IMR-90 (cell line): Measurements from ENCODE around the gene EME2. TPM values are rescaled to one million over a fixed set of nuclear protein-coding genes. Genes with fewer than 3 reads are reported as not detected.

Experiments
- ATAC-seq: fragments of 200-7000 bp; cut with Tn5 transposase; 2 replicates; pipeline ENCODE4 v1.9.1; 2020; ENCODE audit warnings: low read depth, mild to moderate bottlenecking, moderate library complexity
- BruUV-seq: library from RNA; stranded (reverse); fragments of 400-500 nt; replicated peaks from 2 replicates; lab custom pipeline; 2021; lab: Mats Ljungman, UMichigan
- CTCF ChIA-PET: fragments of 300-600 bp; formaldehyde crosslinking; extraction: SDS; loops from one replicate; lab custom pipeline; 2021; ENCODE audit warnings: antibody characterized with exemption; lab: Yijun Ruan, JAX
- POLR2A ChIA-PET: fragments of 300-600 bp; sonication (Branson Sonifier 250); formaldehyde crosslinking; loops from one replicate; lab custom pipeline; 2022; ENCODE audit warnings: antibody characterized with exemption; ENCODE audit not compliant: unreplicated experiment; lab: Charles Lee
- DNase-seq: peaks from one replicate; pipeline ENCODE4 v3.0.0; 2013
- H2AFZ ChIP-seq: replicated peaks from 2 replicates; pipeline ENCODE3; 2013; ENCODE audit warnings: low read length, mild to moderate bottlenecking; ENCODE audit not compliant: poor library complexity
- H2AK5ac ChIP-seq: 2 replicates; pipeline ENCODE4 v1.6.1; 2013; ENCODE audit warnings: low read depth, low read length, inconsistent platforms
- H2AK9ac ChIP-seq: replicated peaks from 2 replicates; pipeline ENCODE3; 2013; ENCODE audit warnings: mild to moderate bottlenecking, low read depth, low read length, moderate library complexity; ENCODE audit not compliant: poor library complexity
- H2BK120ac ChIP-seq: 2 replicates; pipeline ENCODE4 v1.6.1; 2013; ENCODE audit warnings: low read depth, low read length, inconsistent platforms
- H2BK15ac ChIP-seq: 3 replicates; pipeline ENCODE4 v1.6.1; 2013; ENCODE audit warnings: low read depth, low read length, inconsistent platforms
- H2BK20ac ChIP-seq: 2 replicates; pipeline ENCODE4 v1.6.1; 2013; ENCODE audit warnings: low read depth, mild to moderate bottlenecking, inconsistent platforms, low read length, moderate library complexity
- H2BK5ac ChIP-seq: 2 replicates; pipeline ENCODE4 v1.6.1; 2013; ENCODE audit warnings: mild to moderate bottlenecking, low read depth, low read length, inconsistent platforms; ENCODE audit not compliant: poor library complexity, severe bottlenecking
- H3K14ac ChIP-seq: replicated peaks from 2 replicates; pipeline ENCODE4 v1.6.1; 2013; ENCODE audit warnings: low read depth, low read length, inconsistent platforms
- H3K18ac ChIP-seq: 2 replicates; pipeline ENCODE4 v1.6.1; 2013; ENCODE audit warnings: low read depth, low read length, control low read depth
- H3K23ac ChIP-seq: 2 replicates; pipeline ENCODE4 v1.6.1; 2013; ENCODE audit warnings: low read depth, low read length, inconsistent platforms
- H3K27ac ChIP-seq: 2 replicates; pipeline ENCODE4 v1.5.1; 2013; ENCODE audit warnings: mild to moderate bottlenecking, control low read depth, low read length; ENCODE audit not compliant: insufficient read depth
- H3K27me3 ChIP-seq: 2 replicates; pipeline ENCODE4 v1.6.1; 2013; ENCODE audit warnings: low read length; ENCODE audit not compliant: control insufficient read depth, insufficient read depth
- H3K36me3 ChIP-seq: 2 replicates; pipeline ENCODE4 v1.6.1; 2013; ENCODE audit warnings: low read length, mixed read lengths; ENCODE audit not compliant: control insufficient read depth, insufficient read depth
- H3K4ac ChIP-seq: 2 replicates; pipeline ENCODE4 v1.6.1; 2013; ENCODE audit warnings: low read depth, low read length, inconsistent platforms
- H3K4me1 ChIP-seq: 2 replicates; pipeline ENCODE4 v1.6.1; 2013; ENCODE audit warnings: low read length, mixed read lengths; ENCODE audit not compliant: control insufficient read depth, insufficient read depth
- H3K4me2 ChIP-seq: 2 replicates; pipeline ENCODE4 v1.6.1; 2013; ENCODE audit warnings: low read depth, mild to moderate bottlenecking, control low read depth, low read length, moderate library complexity
- H3K4me3 ChIP-seq: 2 replicates; pipeline ENCODE4 v1.5.1; 2013; ENCODE audit warnings: low read depth, mild to moderate bottlenecking, control low read depth, low read length, moderate library complexity; ENCODE audit not compliant: insufficient read depth
- H3K56ac ChIP-seq: 2 replicates; pipeline ENCODE4 v1.6.1; 2013; ENCODE audit warnings: low read length, inconsistent platforms; ENCODE audit not compliant: insufficient read depth; ENCODE audit errors: extremely low read depth
- H3K79me1 ChIP-seq, 2 experiments: 2 replicates each; pipeline ENCODE4 v1.6.1; 2013; ENCODE audit warnings: low read length in 2 of 2, inconsistent platforms in 1 of 2, low read depth in 1 of 2
- H3K9ac ChIP-seq: 2 replicates; pipeline ENCODE4 v1.6.1; 2013; ENCODE audit warnings: low read depth, low read length, control low read depth
- H3K9me1 ChIP-seq: 2 replicates; pipeline ENCODE4 v1.6.1; 2013; ENCODE audit warnings: low read length, inconsistent platforms; ENCODE audit not compliant: insufficient read depth
- H3K9me3 ChIP-seq: 2 replicates; pipeline ENCODE4 v1.6.1; 2013; ENCODE audit warnings: low read length; ENCODE audit not compliant: control insufficient read depth, insufficient read depth
- H4K20me1 ChIP-seq: 2 replicates; pipeline ENCODE4 v1.6.1; 2013; ENCODE audit warnings: low read length, inconsistent platforms; ENCODE audit not compliant: insufficient read depth
- H4K5ac ChIP-seq: 2 replicates; pipeline ENCODE4 v1.6.1; 2013; ENCODE audit warnings: mild to moderate bottlenecking, low read depth, low read length, control low read depth
- H4K8ac ChIP-seq, 2 experiments: 2 replicates each; pipeline ENCODE4 v1.6.1; 2013; ENCODE audit warnings: low read depth in 2 of 2, low read length in 2 of 2, control low read depth in 1 of 2, inconsistent platforms in 1 of 2
- H4K91ac ChIP-seq: 2 replicates; pipeline ENCODE4 v1.6.1; 2013; ENCODE audit warnings: low read depth, low read length, inconsistent platforms; ENCODE audit not compliant: insufficient read depth
- RFX5 ChIP-seq: IDR thresholded peaks from 2 replicates; pipeline ENCODE4 v1.8.0; 2012; ENCODE audit warnings: low read depth, mild to moderate bottlenecking, low read length, moderate library complexity
- WGBS, 2 experiments: methylation state at CpG; one replicate each; pipeline versions ENCODE4 v1.1.5 to v1.1.7; 2013; ENCODE audit warnings: missing lambda C conversion rate in 2 of 2; ENCODE audit not compliant: insufficient read length in 1 of 2; ENCODE audit errors: extremely low coverage in 2 of 2; 5-methylcytosine and 5-hydroxymethylcytosine counted together
- dilution Hi-C: fragments of 300-500 bp; cut with HindIII; formaldehyde crosslinking; loops from one replicate; pipeline ENCODE4 v1.14.3; 2018; ENCODE audit warnings: low sequenced_read_pairs; ENCODE audit not compliant: unreplicated experiment
- in situ Hi-C: fragments of 300-500 bp; cut with MboI; formaldehyde crosslinking; loops from 3 replicates; pipeline ENCODE4 v1.14.3; 2019; ENCODE audit warnings: low sequenced_read_pairs, inconsistent platforms, mixed read lengths
- intact Hi-C: fragments of 100-400 bp; cut with micrococcal nuclease; formaldehyde crosslinking; loops from 2 replicates; pipeline ENCODE4 v1.10.0; 2022
- polyA plus RNA-seq, 3 experiments: library from polyadenylated mRNA; depleted of rRNA; stranded (reverse); fragments of >200 nt; gene quantifications; 2 replicates each; pipeline ENCODE4 v1.2.3, GENCODE V29; 2012; ENCODE audit warnings: low replicate concordance in 1 of 3
- total RNA-seq: library from RNA; depleted of rRNA; stranded (reverse); fragments of >200 nt; gene quantifications from 2 replicates; pipeline ENCODE4 v1.2.3, GENCODE V29; 2012

Gene EME2
- total and polyA plus RNA-seq, 2 of the 4 experiments (the other 2 are of a cell fraction): 1.3 to 9.6 TPM

DNA sequence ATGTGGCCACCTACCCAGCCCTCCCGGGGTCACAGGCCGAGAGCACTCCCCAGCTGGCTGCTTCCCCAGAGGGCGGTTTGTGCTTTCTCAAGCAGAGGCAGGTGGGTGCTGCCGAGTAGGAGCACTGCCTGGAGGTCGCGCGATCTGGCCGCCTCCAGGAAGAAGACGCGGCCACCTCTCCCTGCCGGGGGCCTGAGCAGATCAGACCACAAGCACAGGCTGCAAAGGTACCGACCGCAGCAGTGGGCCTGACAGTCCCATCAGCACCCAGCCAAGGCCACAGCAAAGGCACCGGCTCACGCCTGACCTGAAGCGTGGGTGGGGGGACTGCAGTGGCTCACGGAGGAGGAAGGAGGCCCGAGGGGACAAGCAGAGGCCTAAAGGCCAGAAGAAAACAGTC is 36.1 kb downstream of the EME2 start:
- Histone ChIP-seq H3K79me1 (0 out of 4 replicates have a peak, but pooled peaks cover 0 to 2% of the 10 kb centered on the region in 2 experiments), H2BK120ac (no peak overlapping the region), H4K8ac (no peak overlapping the region), H3K56ac (no peak overlapping the region), H2AK9ac (no peak overlapping the region), H4K20me1 (no peaks in the 10 kb centered on the region), H3K18ac (no peak overlapping the region), H3K14ac (no peak overlapping the region), H3K36me3 (peaks cover 19% of the 10 kb centered on the region; the same call in 1 of the 2 replicates), H3K23ac (no peak overlapping the region), H2BK20ac (no peak overlapping the region), H2BK15ac (no peak overlapping the region), H3K9ac (no peak overlapping the region), H2AFZ (no peak overlapping the region), H3K9me1 (no peaks in the 10 kb centered on the region), H3K27ac (no peak overlapping the region), H2AK5ac (no peak overlapping the region), H3K27me3 (no peaks in the 10 kb centered on the region), H3K9me3 (no peaks in the 10 kb centered on the region), H4K5ac (no peak overlapping the region), H4K91ac (no peak overlapping the region), H3K4me1 (peaks cover 4% of the 10 kb centered on the region; the same call in 1 of the 2 replicates), H3K4ac (no peak overlapping the region), H2BK5ac (no peak overlapping the region), H3K4me2 (no peak overlapping the region), H3K4me3 (no peak overlapping the region)
- ChIA-PET POLR2A (no interaction called here), CTCF (no interaction called here)
- WGBS, 2 experiments: 87% methylated on average over 12 of the region's 18 CpGs; no CpG with 5 or more reads in 1 of the 2 experiments
- ATAC-seq: no peak
- in situ Hi-C loops: no loop called here
- intact Hi-C loops: no loop called here
- TF ChIP-seq RFX5: no peak
- BruUV-seq: no TSS peak
- DNase-seq: no peak
- dilution Hi-C loops: no loop called here
